Uterus (tissue), 4 donors: Measurements from ENCODE around the gene POLR2E. TPM values are rescaled to one million over a fixed set of nuclear protein-coding genes. Genes with fewer than 3 reads are reported as not detected.
A peak's percentile ranks its signal among the peaks of the same experiment; 100 is the strongest.

Source experiments
- DNase-seq, 2 donors: peaks; one replicate each; pipeline ENCODE4 v3.0.0-alpha.2; 2019 to 2020
- H3K27ac ChIP-seq, 2 donors: fragments of 200-600 bp; sonication (generic); 1 replicate in 1 of 2; 2 replicates in 1 of 2; pipeline ENCODE4 v1.5.1; 2016 to 2018
- H3K27me3 ChIP-seq, 2 donors: fragments of 200-600 bp; sonication (generic); one replicate each; pipeline ENCODE4 v1.5.1; 2018 to 2019; ENCODE audit warnings: control low read depth in 1 of 2
- H3K36me3 ChIP-seq, 2 donors: fragments of 200-600 bp; sonication (generic); one replicate each; pipeline ENCODE4 v1.5.1; 2019; ENCODE audit warnings: control low read depth in 1 of 2
- H3K4me1 ChIP-seq, 2 donors: fragments of 200-600 bp; sonication (generic); one replicate each; pipeline ENCODE4 v1.5.1; 2018 to 2019; ENCODE audit warnings: control low read depth in 1 of 2
- H3K4me3 ChIP-seq, 2 donors: fragments of 200-600 bp; sonication (generic); 1 replicate in 1 of 2; 2 replicates in 1 of 2; pipeline ENCODE4 v1.5.1; 2018 to 2019; ENCODE audit warnings: mild to moderate bottlenecking in 1 of 2
- H3K9me3 ChIP-seq, 2 donors: fragments of 200-600 bp; sonication (generic); one replicate each; pipeline ENCODE4 v1.5.1; 2019; ENCODE audit warnings: control low read depth in 1 of 2
- CTCF ChIP-seq, 4 experiments: fragments of 200-600 bp in 2 of 4; fragments of 450-650 bp in 2 of 4; sonication (generic) in 2 of 4; IDR thresholded peaks; one replicate each; pipeline ENCODE4 v1.5.1; 2016 to 2019; ENCODE audit warnings: antibody characterized with exemption in 4 of 4, mild to moderate bottlenecking in 2 of 4, moderate library complexity in 1 of 4
- POLR2A ChIP-seq, 2 donors: fragments of 450-650 bp; IDR thresholded peaks; one replicate each; pipeline ENCODE4 v1.6.1; 2016; ENCODE audit warnings: antibody characterized with exemption in 2 of 2, mild to moderate bottlenecking in 1 of 2, moderate library complexity in 1 of 2
- intact Hi-C: fragments of 100-400 bp; cut with DNase I; formaldehyde crosslinking; loops from one replicate; pipeline ENCODE4 v1.15.1; 2023; ENCODE audit warnings: low total_unique reads
- total RNA-seq, 4 donors: library from RNA; depleted of rRNA in 3 of 4; stranded (reverse); fragments of >200 nt in 3 of 4; gene quantifications; one replicate each; pipeline versions ENCODE4 v1.1.0 to v1.2.4, GENCODE V29; 2014 to 2023
- donor health status: DM: yes; HTN: yes; CAD: no.

The POLR2E gene
- total RNA-seq, 4 donors from 2014 or later, result 13.6 to 112 (median 59.8) TPM

GRCh38 chr19:1041272-1041834 is 53.8 kb downstream of the POLR2E start:
- Histone ChIP-seq H3K27me3 (peaks cover 12 to 15% of the 10 kb centered on the region in 2 donors), H3K27ac (no peak overlapping the region), H3K4me3 (no peak overlapping the region), H3K9me3 (no peaks in the 10 kb centered on the region), H3K36me3 (no peaks in the 10 kb centered on the region), H3K4me1 (peaks cover 0 to 19% of the 10 kb centered on the region in 2 donors)
- TF ChIP-seq POLR2A (IDR thresholded peaks at IDR 0.05) (no peak), CTCF (IDR thresholded peaks at IDR 0.05) (no peak)
- no peak for DNase-seq
- intact Hi-C loops, result no loop called here

GRCh38 chr19:1040476-1041271 is 54.5 kb downstream of the POLR2E start:
- H3K27me3 ChIP-seq, result peaks cover 12 to 15% of the 10 kb centered on the region in 2 donors
- TF ChIP-seq POLR2A (IDR thresholded peaks at IDR 0.05) (no peak), CTCF (IDR thresholded peaks at IDR 0.05) (no peak)
- no peaks in the 10 kb centered on the region for H3K9me3 ChIP-seq
- DNase-seq, result peak; percentile 74 to 76
- no peaks in the 10 kb centered on the region for H3K36me3 ChIP-seq
- H3K4me3 ChIP-seq, result peak overlapping the region; percentile 27 to 36
- no peak overlapping the region for H3K27ac ChIP-seq
- H3K4me1 ChIP-seq, result peaks cover 0 to 19% of the 10 kb centered on the region in 2 donors
- intact Hi-C loops, result no loop called here

DNA sequence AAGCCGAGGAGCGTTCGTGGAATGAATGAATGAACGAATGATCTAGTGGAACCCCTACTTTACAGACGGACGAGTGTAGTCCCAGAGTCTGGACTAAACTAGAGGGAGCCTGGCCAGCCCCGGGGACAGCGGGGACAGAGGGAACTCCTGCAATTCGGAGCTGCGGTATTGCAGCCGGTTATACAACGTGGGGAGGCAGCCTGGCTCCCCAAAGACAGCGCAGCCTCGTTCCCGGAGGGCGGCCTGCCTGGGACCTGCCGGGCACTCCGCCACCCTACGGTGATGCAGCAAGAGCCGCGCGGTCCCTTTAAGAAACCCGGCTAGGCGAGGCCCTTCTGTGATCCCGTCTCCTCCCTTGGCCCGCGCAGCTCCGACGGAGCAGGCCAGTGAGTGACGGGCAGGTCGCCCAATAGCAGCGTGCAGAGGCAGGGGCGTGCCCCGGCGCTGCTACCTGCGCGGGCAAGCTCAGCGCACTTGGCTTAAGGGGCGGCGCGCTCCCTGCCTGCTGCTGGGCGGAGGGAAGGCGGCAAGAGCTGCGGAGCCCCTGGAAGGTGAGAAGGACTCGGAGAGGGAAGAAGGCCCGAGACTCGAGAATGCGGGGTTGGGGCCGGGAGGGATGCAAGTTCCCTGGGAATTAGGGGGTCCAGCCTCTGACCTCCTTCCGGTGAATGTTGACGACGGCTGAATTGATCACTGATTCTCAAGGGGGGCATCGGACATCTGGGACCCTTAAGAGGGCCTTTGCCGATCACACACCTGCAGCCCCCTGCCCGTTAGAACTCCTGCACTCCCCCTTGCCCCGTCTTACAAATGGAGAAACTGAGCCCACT is 55.3 kb downstream of the POLR2E start, which contains the start of gene ABCA7:
Gene ABCA7, plus strand, starts transcription at position 462 of the 830 bp plus-strand sequence. CDS start 1,255 bp downstream, outside the sequence.
- Histone ChIP-seq H3K9me3 (no peaks in the 10 kb centered on the region), H3K4me1 (peaks cover 0 to 19% of the 10 kb centered on the region in 2 donors), H3K27ac (no peak within 1 kb of the TSS), H3K36me3 (no peaks in the 10 kb centered on the region), H3K4me3 (peak within 1 kb of the TSS; percentile 27 to 36), H3K27me3 (peaks cover 12 to 15% of the 10 kb centered on the region in 2 donors)
- intact Hi-C loops, result loop anchor here (10.0 kb wide), 1 partner anchor 45 kb away; no protein-coding TSS in a partner anchor
- TF ChIP-seq POLR2A (IDR thresholded peaks at IDR 0.05), result peak; percentile 29
- TF ChIP-seq CTCF (IDR thresholded peaks at IDR 0.05), result peak in 2 of 4 experiments; percentile 9 to 38
- peak; percentile 96 to 97 for DNase-seq

DNA sequence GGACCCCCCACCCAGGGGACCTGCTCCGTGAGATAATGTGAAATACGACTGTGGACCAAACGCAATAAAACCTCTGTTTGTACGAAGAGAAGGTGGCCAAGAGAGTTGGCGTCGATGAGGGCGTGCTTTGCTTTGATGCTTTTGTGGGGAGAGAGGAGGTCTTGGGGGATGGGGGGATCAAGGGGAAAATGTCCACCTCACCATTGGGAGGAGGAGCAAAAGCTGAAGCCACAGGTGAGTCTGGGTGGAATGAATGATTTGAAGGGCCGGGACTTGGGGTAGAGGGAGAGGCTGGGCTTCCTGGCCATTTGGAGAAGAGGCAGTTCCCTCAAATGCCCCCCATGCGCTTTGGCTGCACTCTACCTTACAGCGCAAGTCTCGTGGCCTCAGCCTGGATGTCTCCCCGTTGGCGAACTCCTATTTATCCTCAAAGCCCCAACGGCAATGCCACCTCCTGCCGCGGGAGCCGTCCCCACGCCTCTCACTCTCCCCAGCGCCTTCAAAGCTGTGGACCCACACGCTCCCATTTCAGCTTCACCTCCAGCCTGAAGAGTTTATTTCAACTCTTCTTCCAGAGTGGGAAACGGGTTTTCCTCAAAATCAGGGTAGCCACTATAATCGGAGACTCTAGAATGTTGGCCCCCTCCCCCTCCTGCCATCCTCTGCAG is 56.1 kb downstream of the POLR2E start:
- H3K27me3 ChIP-seq, result peaks cover 12 to 15% of the 10 kb centered on the region in 2 donors
- no peak overlapping the region for H3K4me3 ChIP-seq
- H3K36me3 ChIP-seq, result no peaks in the 10 kb centered on the region
- intact Hi-C loops, result loop anchor here (10.0 kb wide), 1 partner anchor 46 kb away; no protein-coding TSS in a partner anchor
- no peak overlapping the region for H3K27ac ChIP-seq
- TF ChIP-seq POLR2A (IDR thresholded peaks at IDR 0.05), result no peak
- no peak for TF ChIP-seq CTCF (IDR thresholded peaks at IDR 0.05)
- no peaks in the 10 kb centered on the region for H3K9me3 ChIP-seq
- DNase-seq, result no peak
- peaks cover 0 to 19% of the 10 kb centered on the region in 2 donors for H3K4me1 ChIP-seq
